GM18907 (cell line): Measurements from ENCODE around the gene GRIK4.
A peak's percentile ranks its signal among the peaks of the same experiment; 100 is the strongest.

Experiments used
- ATAC-seq: cut with Tn5 transposase; IDR thresholded peaks from one replicate; pipeline ENCODE4 v1.9.1; 2021; ENCODE audit warnings: mild to moderate bottlenecking, moderate library complexity; ENCODE audit not compliant: unreplicated experiment

The GRIK4 gene

DNA sequence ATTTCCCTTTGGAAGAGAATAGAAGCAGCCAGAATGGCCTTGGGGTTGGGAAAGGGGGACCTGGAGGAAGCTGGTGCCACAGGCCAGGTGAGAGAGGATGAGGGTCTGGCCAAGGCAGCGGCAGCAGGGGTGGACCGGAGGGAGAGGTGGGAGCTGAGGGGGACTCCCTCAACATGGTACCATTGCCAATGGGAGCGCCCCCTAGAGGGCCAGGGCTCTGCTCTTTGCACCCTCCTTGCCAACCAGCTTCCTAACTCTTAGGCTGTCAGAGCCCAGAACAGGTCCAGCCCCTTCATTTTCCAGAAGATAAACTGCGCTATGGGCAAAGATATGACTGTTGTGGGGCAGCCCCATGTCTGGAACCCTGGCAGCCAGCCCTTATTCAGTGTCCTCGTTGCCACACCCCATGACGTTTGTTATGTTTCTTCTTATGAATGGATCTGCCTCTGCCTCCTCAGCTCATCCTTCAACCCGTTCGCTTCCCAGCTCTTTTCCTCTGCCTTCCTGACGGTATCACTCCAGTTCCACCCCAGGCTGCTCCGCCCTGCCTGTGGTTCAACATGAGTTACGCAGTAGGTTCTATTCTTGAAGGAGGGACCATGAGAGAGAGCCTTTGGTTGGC is 185.2 kb downstream of the GRIK4 start:
- no peak for ATAC-seq

DNA sequence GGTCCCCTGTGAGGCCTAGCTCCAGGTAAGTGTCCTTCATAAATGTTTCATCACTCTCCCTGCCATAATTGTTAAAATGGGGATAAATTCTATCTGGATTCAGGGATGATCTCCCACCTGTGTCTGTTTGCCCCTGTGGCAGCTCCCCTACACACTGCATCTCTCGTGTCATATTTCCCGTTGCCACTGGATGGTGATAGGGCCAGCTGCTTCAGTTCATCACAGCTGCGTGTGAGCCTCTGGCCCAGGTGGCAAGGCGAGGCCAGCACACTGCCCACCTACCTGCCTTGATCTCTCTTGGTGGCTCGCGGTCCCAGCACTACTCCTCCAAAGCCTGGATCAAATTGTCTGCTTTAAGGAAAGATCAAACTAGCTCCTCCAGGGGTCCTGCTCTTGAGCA is 187.4 kb downstream of the GRIK4 start:
- no peak for ATAC-seq

DNA sequence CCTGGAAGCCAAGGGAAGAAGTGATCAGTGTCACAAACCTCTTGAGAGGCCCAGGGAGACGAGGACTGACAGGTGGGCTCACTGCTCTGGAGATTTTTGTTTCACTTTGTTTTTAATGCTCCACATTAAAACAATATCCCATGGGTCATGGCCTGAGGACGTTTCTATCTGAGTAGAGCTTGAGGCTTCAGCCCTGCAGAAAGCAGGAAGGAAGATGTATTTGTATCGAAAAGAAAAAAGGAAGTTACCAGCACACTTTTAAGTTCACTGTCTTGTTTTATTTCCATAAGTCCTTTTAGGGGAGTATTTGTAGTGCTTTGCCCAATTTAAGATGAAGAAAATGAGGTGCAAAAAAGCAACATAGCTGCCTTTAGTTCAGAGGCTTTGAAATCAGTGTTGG is 191.1 kb downstream of the GRIK4 start:
- no peak for ATAC-seq

DNA sequence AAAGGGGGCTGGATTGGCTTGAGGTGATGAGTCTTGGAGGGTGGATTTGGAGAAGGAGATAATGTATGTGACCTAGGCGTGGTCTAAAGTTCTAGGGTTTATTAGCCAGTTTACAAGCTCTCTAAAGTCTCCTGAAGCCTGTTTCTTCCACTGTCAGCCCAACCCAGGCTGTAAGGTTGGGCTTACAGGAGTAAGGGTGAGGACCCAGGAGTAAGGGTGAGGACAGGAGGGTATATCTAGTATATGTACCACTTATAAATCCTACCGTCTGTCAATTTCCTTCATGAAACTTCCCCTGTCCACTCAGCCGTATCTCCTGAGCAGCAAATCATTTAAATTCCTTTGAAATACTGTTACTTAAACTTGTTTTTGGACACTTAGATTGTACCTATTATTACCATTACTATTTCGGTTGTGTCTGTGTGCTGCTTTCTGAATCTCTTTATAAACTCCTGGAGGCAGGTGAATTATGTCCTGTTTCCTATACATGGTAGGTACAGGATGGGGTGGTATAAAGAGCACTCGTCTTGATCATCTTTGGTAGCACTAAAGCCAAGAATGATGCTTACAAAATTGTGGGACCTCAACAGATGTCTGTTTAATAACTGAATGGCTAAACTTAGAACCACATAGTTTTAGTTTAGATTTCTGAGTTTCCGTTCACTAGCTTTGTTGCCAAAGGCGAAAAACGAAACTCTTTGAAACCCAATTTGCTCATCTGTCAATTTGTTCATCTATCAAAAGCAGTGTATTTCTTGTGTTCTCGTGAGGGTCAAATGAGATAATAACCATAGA is 192.0 kb downstream of the GRIK4 start:
- peak; percentile 74 for ATAC-seq

DNA sequence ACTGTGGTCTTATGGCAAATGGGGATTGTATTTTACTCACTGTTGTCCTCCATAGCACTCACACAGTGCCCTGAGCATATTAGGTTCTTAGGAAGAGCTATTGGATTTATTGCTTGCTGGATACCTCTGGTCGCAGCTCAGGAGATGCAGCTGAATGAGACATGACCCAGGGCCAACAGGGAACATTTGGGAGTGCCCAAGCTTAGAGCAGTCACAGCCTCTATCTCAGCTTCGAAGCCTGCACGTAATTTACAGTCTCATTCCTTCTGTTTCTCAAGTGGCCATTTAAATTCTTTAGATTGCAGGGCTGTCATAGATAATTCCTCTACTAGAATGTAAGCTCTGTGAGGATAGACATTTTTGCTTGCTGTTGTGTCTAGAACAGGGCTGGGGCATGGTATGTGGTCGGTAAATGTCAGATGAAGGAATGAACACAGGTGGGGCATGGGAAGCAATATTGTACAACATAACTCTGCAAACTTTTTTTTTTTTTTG is 192.8 kb downstream of the GRIK4 start:
- peak; percentile 14 for ATAC-seq

DNA sequence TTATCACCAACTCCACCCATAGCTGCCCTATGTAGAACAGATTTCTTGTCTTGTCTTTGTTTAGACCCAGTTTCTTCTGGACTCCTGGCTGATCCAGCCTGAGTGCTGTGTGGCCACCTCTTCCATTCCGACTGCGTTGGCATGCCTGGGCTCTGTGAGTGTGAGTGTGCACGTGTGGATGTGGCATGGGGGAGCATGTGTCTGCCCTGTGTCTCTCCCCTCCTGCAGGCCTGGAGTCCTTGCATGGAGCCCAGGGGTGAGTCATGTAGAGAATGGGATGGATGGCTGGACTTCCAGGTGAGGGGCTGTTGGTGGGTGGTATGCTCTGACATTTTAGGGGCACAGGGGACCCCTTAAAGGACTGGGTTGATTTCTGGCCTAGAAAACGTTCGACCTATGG is 194.7 kb downstream of the GRIK4 start:
- ATAC-seq, result no peak

DNA sequence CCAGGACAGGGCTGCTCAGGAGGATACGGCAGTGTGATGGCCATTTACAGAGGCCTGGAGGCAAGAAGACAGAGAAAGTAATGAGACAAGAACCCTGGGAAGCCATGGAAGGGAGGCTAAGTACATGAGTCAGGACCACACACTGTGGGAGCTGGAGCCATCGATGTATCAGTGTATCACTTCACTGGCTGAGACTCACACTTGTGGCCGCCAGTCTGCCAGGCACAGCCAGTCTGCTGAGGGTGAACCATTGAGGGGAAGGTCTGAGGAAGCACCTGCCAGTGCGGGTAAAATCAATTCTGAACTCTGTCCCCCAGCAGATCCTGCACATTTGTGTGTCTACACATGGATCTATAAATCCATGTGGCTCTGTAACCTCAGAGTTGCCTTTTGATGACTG is 195.6 kb downstream of the GRIK4 start:
- ATAC-seq, result no peak

DNA sequence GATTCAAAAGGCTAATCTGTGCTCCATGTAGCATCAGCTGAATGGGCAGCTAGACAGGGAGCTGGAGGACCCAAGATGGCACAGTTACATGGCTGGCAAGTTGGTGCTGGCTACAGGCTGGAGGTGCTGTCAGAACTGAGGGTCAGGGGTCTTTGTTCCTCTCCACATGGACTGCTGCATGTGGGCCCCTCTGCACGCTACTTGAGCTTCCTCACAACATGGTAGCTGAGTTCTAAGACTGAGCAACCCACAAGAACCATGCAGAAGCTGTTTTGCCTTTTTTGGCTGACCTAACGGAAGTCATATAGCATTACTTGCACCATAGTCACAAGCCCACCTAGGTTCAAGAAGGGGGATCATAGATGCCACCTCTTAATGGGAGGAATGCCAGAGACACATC is 196.1 kb downstream of the GRIK4 start:
- ATAC-seq, result no peak

DNA sequence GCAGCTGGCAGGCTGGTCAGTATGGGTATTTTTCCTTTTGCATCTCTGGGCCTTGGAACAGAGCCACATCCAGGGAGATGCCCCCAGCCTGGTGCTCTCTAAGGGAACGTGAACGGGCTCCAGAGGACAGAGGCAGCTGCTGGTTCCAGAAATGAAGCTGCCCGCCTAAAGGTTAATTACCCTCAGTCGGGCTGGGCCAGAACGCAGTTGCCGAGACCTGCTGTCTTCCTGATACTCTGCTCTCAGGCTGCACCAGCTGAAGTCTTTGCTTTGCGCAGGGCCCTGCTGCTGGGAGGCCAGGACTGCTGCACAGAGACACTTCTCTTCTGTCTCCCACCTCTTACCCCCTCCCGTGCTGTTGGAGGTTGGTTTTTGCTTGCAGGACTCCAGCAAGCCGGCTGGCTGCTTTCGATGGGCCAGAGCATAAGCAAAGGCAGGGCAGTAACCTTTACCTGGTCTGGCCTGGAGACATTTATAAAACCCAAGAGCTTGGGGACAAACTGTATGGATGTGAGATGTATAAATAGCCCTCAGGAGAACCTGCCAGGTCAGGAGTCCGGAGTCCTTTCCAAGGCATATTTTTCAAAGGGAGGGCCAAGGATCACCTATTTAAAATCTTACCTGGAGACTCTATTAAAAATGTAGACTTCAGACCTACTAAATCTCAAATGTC is 197.1 kb downstream of the GRIK4 start:
- ATAC-seq, result no peak

DNA sequence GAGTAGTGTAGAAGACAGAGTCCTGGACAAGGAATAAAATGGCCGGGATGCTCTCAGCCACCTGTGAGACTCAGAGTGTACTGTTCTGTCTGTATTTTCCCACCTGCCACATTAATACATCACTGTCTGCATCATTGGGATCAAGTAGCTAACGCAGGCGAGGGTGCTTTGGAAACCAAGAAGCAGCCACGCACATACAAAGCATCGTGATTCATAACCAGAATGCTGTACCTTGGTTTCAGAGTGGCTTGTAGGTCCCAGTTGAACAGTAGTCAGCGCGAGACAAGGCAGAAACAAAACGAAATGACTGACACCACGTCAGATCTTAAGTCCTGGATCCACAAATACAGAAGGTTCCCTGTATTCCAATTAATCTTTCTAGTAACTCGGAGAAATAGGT is 198.3 kb downstream of the GRIK4 start:
- peak; percentile 73 for ATAC-seq

DNA sequence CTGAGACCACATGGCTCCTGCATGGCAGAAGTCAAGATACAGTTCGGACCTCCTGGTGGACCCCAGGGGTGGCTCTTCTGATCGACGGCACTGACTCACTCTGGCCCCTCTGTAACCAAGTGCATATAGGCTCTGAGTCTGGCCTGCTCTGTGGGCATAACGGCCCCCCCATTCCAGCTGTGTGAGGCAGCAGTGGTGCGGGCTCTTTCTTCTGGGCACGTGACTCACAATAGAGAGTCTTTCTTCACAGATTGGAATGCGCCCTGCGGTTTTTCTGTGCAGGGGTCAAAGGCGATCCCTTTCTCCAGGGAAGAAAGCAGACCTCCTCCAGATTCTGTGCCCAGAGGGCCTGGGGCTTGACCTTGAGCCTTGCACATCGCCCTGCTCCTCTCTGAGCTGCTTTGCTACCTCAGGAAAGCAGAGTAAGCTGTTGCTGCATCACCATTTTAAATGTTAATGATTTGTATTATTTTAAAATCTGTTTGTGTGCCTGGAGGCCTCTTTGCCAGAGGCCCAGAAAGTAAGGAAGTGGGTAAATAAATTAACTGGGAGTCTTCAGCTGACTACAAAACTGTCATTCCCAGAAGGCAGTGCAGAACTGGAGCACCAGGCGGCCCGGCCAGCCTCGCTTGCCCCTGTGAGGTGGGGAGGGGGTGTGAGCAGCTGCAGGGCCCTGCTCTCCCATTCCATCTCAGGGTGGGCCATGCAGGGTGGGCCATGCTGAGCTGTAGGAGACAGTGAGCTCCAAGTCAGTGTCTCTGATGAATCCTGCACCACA is 199.0 kb downstream of the GRIK4 start:
- peak; percentile 7 for ATAC-seq

DNA sequence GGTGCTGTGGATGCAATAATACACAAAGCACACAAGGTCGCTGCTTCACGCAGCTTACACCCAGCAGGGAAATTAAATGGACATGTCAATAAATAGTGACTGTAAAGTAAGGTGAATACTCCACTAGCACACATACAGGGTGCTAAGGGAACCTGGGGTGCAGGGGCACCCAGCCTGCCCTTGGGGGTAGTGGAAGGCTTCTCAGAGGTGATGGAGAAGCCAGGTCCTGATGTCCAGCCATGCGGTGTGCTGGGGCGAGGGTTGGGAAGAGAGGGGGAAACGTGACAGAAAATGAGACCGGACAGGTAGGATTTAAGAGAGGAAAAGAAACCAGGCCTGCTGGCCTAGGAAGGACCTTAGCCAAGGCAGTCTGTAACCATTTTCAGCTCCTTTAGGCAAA is 200.5 kb downstream of the GRIK4 start:
- ATAC-seq, result no peak

DNA sequence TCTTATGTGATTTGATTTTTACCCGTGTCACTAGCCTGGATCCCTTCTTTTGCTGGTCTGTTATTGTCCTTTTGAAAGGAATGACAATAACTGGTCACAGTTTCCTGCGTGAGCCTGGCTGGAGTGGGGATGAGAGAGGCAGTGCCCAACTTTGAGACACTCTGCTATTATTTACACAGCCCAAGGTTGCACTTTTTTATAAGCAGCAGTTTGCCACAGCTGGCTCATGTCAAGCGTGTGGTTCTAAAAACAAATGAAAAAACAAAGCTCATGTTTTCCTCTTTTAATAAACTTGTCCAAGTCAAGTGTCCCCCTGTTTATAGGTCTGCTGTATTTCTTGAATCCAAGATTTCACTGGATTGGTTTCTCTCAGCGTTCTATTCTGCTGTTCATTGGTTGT is 201.3 kb downstream of the GRIK4 start:
- ATAC-seq, result no peak

DNA sequence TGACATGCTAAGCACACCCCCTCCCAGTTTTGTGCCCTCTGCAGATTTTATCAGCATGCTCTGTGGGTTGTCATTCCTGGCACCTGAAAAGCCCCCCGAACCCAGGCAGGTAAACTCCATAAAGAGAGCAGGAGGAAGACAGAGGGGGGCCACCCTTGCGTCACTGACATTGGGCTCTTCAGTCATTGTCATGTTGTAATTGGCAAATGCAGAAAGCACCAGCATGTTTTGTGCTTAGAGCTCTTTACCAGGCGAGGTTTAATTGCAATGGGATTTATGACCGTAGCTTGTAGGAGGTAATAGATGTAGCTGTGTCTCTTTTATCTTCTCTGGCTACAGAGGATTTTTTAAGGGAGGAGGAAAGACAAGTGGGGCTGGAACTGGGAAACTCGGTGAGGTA is 201.7 kb downstream of the GRIK4 start:
- ATAC-seq, result no peak

DNA sequence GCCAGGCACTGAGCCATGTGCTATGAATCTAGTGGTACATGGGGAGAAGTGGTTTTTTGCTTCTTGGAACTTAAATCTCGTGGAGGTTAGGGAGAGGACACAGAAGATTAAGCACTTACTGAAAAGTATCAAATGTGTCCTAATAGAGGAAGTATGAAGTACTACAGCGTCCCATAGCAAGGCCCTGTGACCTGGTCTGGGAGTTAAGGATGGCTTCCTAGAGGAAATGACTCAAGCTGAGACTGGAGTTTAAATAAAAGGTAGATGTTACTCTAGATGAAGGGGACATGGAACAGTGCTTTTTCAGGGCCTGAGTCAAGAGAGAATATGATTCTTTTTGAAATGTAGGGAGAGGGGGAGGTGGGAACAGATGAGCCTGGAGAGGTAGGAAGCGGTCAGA is 202.9 kb downstream of the GRIK4 start:
- ATAC-seq, result no peak

DNA sequence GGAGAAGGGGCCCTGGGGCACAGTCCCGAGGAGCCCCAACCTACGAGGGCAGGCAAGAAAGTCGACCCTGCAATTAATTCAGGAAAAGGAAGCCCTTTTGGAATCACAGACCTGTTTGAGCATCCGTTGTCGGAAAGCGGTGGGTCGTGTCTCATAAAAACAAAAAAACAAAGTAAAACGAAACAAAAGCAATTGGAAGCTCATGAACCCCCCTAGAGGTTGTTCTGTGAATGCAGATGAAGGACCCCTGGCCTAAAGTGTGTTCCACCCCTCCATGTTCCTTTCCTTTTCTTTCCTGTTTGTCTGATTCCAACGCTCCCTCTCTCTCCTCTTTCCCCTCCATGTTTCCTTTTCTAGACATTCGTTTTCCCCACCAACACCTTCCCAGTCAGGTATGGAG is 203.7 kb downstream of the GRIK4 start:
- no peak for ATAC-seq

DNA sequence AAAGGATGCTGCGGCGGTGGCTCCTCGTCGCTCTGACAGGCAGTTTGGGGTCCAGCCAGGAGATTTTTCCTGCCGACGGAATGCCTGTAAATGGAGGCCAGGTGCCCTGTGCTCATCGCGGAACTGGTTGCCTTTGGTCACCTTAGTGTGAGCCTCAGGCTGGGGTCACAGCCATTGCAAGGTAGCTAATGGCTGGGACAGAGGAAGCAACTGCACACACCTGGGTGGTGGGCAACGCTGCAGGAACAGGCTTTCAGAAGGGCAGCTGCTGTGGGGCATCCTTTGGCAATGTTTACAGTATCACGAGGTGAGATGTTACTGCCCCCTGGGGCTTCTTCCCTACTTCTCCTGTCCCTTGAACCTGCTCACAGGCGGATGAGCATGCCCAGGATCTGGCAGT is 205.5 kb downstream of the GRIK4 start:
- no peak for ATAC-seq

DNA sequence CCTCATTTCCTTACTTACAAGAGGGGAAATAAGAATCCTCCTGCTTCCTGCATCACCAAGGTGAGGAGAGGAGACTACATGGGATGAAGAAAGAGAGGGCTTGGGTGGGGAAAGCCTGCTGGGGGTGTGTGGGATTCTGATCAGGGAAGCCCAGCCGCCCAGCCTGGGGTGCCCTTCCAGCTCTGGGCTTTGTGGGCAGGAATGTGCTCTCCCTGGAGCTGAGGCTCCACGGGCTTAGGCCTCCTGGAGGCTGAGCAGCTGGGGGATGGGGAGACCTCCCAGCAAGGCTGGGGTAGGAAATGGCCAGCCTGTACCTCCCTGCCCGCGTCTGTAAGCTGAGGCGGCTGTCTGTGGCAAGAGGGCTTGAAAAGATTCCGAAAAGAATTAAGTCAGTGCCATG is 206.1 kb downstream of the GRIK4 start:
- no peak for ATAC-seq

DNA sequence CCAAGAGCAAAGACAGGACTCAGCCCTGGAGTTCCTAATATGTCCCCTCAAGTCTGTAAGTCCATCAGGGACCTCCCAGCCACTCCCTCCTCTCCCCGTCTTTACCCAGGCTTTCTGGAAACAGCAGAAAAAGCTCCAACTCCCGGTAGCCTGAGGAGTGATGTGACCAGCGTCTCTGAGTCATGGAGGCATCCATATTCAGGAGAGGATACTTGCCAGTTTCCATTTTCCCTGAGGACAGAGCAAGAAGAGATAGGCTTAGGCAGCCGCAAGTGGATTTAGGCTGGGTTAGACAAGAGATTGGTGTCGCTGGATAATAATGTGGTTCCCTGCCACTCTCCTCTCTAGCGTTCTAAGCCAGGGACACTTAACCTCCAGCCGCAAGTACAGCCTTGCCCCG is 206.6 kb downstream of the GRIK4 start:
- ATAC-seq, result no peak

DNA sequence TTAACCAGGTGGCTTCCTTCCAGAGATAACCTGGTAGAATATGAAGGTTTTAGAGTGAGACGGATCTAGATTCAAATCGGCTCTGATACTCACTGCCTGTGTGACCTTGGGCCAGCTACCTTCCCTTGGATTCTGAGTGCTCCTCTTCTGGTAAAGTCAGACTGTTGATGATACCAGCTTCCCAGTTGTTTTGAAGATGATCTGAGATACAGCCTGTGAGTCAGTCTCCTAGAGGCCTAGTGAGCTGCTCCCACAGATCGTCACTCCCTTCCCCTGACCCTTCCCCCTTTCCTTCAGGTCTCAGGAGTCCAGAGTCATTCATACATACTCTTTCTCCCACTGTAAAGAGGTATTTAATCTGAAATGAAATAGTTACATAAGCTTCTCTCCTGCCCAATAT is 207.8 kb downstream of the GRIK4 start:
- no peak for ATAC-seq

DNA sequence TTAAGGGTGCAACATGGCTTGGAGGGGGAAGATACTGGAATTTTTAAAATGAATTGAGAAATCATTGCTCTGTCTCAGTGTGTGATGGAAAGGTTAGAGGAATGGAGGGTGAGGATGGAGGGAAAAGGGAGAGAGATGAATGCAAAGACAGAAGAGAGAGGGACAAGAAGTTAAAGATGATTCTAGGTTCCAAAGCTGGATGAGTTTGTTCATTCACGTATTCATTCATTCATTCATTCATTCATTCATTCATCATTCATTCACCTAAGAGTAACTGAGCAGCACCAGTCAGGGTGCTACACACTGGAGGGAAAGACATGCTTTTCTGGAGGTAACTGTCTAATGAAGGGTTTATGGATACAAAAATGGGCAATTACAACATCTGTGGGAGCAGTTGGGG is 209.2 kb downstream of the GRIK4 start:
- ATAC-seq, result no peak
